Gastrocnemius medialis (tissue), 4 donors: Measurements from ENCODE around the gene UROC1. TPM values are rescaled to one million over a fixed set of nuclear protein-coding genes. Genes with fewer than 3 reads are reported as not detected.

Source experiments
- ATAC-seq, 2 donors: fragments of 150-250 bp; one replicate each; pipeline ENCODE4 v1.9.1; 2016
- DNase-seq, 2 donors: peaks; one replicate each; pipeline ENCODE4 v3.0.0-alpha.2; 2019
- H3K27ac ChIP-seq, 4 donors: fragments of 200-600 bp; sonication (generic); 1 replicate in 1 of 4; 2 replicates in 3 of 4; pipeline ENCODE4 v1.5.1; 2016 to 2018; ENCODE audit warnings: mild to moderate bottlenecking in 2 of 4, moderate library complexity in 1 of 4
- H3K27me3 ChIP-seq, 3 donors: fragments of 200-600 bp; sonication (generic) in 2 of 3; 1 replicate in 1 of 3; 2 replicates in 2 of 3; pipeline versions ENCODE4 v1.5.1 to v1.6.0; 2016 to 2019; ENCODE audit warnings: mild to moderate bottlenecking in 1 of 3, moderate library complexity in 1 of 3
- H3K36me3 ChIP-seq, 2 donors: fragments of 200-600 bp; sonication (generic) in 1 of 2; one replicate each; pipeline ENCODE4 v1.5.1; 2017 to 2018
- H3K4me1 ChIP-seq, 2 donors: fragments of 200-600 bp; sonication (generic) in 1 of 2; one replicate each; pipeline ENCODE4 v1.5.1; 2016 to 2017; ENCODE audit warnings: mild to moderate bottlenecking in 2 of 2
- H3K4me3 ChIP-seq, 4 donors: fragments of 200-600 bp; sonication (generic) in 3 of 4; 1 replicate in 1 of 4; 2 replicates in 3 of 4; pipeline ENCODE4 v1.5.1; 2016 to 2019; ENCODE audit warnings: mild to moderate bottlenecking in 2 of 4
- H3K9me3 ChIP-seq, 3 donors: fragments of 200-600 bp; sonication (generic) in 2 of 3; 1 replicate in 1 of 3; 2 replicates in 2 of 3; pipeline ENCODE4 v1.5.1; 2016 to 2019
- CTCF ChIP-seq, 5 experiments: fragments of 450-650 bp in 3 of 5; fragments of 200-600 bp in 2 of 5; sonication (generic) in 2 of 5; IDR thresholded peaks in 4 of 5; conservative IDR thresholded peaks in 1 of 5; 1 replicate in 4 of 5; 2 replicates in 1 of 5; pipeline ENCODE4 v1.5.1; 2016 to 2019; ENCODE audit warnings: antibody characterized with exemption in 5 of 5, mild to moderate bottlenecking in 3 of 5, moderate library complexity in 3 of 5
- POLR2A ChIP-seq, 2 donors: fragments of 450-650 bp; IDR thresholded peaks; one replicate each; pipeline ENCODE4 v1.6.1; 2017; ENCODE audit warnings: antibody characterized with exemption in 2 of 2, mild to moderate bottlenecking in 2 of 2, moderate library complexity in 2 of 2
- in situ Hi-C, 4 donors: fragments of 200-750 bp; cut with MboI; loops; one replicate each; pipeline versions ENCODE4 v1.15.0 to v1.8.0; 2017; ENCODE audit warnings: low sequenced_read_pairs in 4 of 4
- intact Hi-C: fragments of 100-400 bp; cut with DNase I; formaldehyde crosslinking; loops from one replicate; pipeline ENCODE4 v1.15.1; 2023; ENCODE audit warnings: low total_unique reads
- total RNA-seq, 4 donors: library from RNA; depleted of rRNA; stranded (reverse); fragments of >200 nt; gene quantifications; one replicate each; pipeline versions ENCODE4 v1.1.0 to v1.2.3, GENCODE V29; 2016

Gene UROC1
- total RNA-seq, 4 donors from 2014 or later = 0.07 to 0.36 TPM; not detected in 2

GRCh38 chr3:126514161-126514560 is 3.4 kb downstream of the UROC1 start:
- Histone ChIP-seq H3K36me3 (no peaks in the 10 kb centered on the region), H3K4me1 (peaks cover 0 to 6% of the 10 kb centered on the region in 2 donors), H3K27me3 (no peaks in the 10 kb centered on the region), H3K4me3 (no peak overlapping the region), H3K9me3 (no peaks in the 10 kb centered on the region), H3K27ac (no peak overlapping the region)
- intact Hi-C loops = no loop called here
- no peak for TF ChIP-seq POLR2A (IDR thresholded peaks at IDR 0.05)
- TF ChIP-seq CTCF (IDR thresholded peaks at IDR 0.05 in 4 of 5, conservative IDR thresholded peaks at IDR 0.05 in 1 of 5) = no peak
- DNase-seq (no peak), ATAC-seq (no peak)
- in situ Hi-C loops = no loop called here

GRCh38 chr3:126512916-126513650 is 4.5 kb downstream of the UROC1 start:
- Histone ChIP-seq H3K9me3 (no peaks in the 10 kb centered on the region), H3K4me3 (no peak overlapping the region), H3K27me3 (no peaks in the 10 kb centered on the region), H3K4me1 (peaks cover 0 to 6% of the 10 kb centered on the region in 2 donors), H3K36me3 (no peaks in the 10 kb centered on the region), H3K27ac (no peak overlapping the region)
- intact Hi-C loops = no loop called here
- DNase-seq (no peak), ATAC-seq (no peak)
- in situ Hi-C loops = no loop called here
- TF ChIP-seq POLR2A (IDR thresholded peaks at IDR 0.05) = no peak
- TF ChIP-seq CTCF (IDR thresholded peaks at IDR 0.05 in 4 of 5, conservative IDR thresholded peaks at IDR 0.05 in 1 of 5) = no peak

- intact Hi-C loops = no loop called here
- Histone ChIP-seq H3K4me3 (no peak overlapping the region), H3K9me3 (no peaks in the 10 kb centered on the region), H3K27me3 (no peaks in the 10 kb centered on the region), H3K4me1 (peaks cover 0 to 6% of the 10 kb centered on the region in 2 donors), H3K36me3 (no peaks in the 10 kb centered on the region), H3K27ac (no peak overlapping the region)
- no peak for TF ChIP-seq POLR2A (IDR thresholded peaks at IDR 0.05)
- no peak for TF ChIP-seq CTCF (IDR thresholded peaks at IDR 0.05 in 4 of 5, conservative IDR thresholded peaks at IDR 0.05 in 1 of 5)
- ATAC-seq (peak in 1 of 2 donors; percentile 36), DNase-seq (no peak)
- in situ Hi-C loops = no loop called here
Observed at GRCh38 chr3:126512026-126512425, 5.5 kb downstream of the UROC1 start.

GRCh38 chr3:126511291-126511690 is 6.3 kb downstream of the UROC1 start:
- no peaks in the 10 kb centered on the region for H3K36me3 ChIP-seq
- H3K4me3 ChIP-seq = no peak overlapping the region
- ATAC-seq = peak in 1 of 2 donors; percentile 16
- no peak overlapping the region for H3K27ac ChIP-seq
- H3K27me3 ChIP-seq = no peaks in the 10 kb centered on the region
- no peaks in the 10 kb centered on the region for H3K9me3 ChIP-seq
- DNase-seq = no peak
- H3K4me1 ChIP-seq = peaks cover 0 to 6% of the 10 kb centered on the region in 2 donors
- in situ Hi-C loops (no loop called here), intact Hi-C loops (no loop called here)
- TF ChIP-seq POLR2A (IDR thresholded peaks at IDR 0.05) = no peak

- H3K4me3 ChIP-seq = no peak overlapping the region
- DNase-seq = no peak
- H3K9me3 ChIP-seq = no peaks in the 10 kb centered on the region
- H3K36me3 ChIP-seq = no peaks in the 10 kb centered on the region
- no peak overlapping the region for H3K27ac ChIP-seq
- intact Hi-C loops = no loop called here
- no peaks in the 10 kb centered on the region for H3K27me3 ChIP-seq
- TF ChIP-seq CTCF (IDR thresholded peaks at IDR 0.05 in 4 of 5, conservative IDR thresholded peaks at IDR 0.05 in 1 of 5) = no peak
- ATAC-seq = no peak
- in situ Hi-C loops = no loop called here
- H3K4me1 ChIP-seq = peaks cover 0 to 6% of the 10 kb centered on the region in 2 donors
Observed at GRCh38 chr3:126510308-126510910, 7.2 kb downstream of the UROC1 start.
